Large intestine (tissue), 3 donors: ENCODE measurements around the gene SLC51A. TPM values are rescaled to one million over a fixed set of nuclear protein-coding genes. Genes with fewer than 3 reads are reported as not detected.
"Not testable (repeated sequence)": the region's sequence is repeated elsewhere in the genome, so short reads cannot be mapped to it uniquely, and the experiment has no call there.

Experiments
- DNase-seq, 2 donors: peaks; one replicate each; pipeline versions ENCODE4 v3.0.0 to v3.0.0-alpha.2; 2013
- H3K27ac ChIP-seq: one replicate; pipeline ENCODE4 v1.5.1; 2013; ENCODE audit warnings: low read length
- H3K27me3 ChIP-seq: 2 replicates; pipeline ENCODE4 v1.6.1; 2013; ENCODE audit warnings: low read length; ENCODE audit not compliant: control insufficient read depth, insufficient read depth
- H3K36me3 ChIP-seq: 2 replicates; pipeline ENCODE4 v1.6.1; 2013; ENCODE audit warnings: low read length; ENCODE audit not compliant: control insufficient read depth, insufficient read depth
- H3K4me1 ChIP-seq: one replicate; pipeline ENCODE4 v1.6.1; 2013; ENCODE audit warnings: low read length; ENCODE audit not compliant: control insufficient read depth, insufficient read depth
- H3K4me3 ChIP-seq: one replicate; pipeline ENCODE4 v1.5.1; 2013; ENCODE audit warnings: low read length
- H3K9me3 ChIP-seq: one replicate; pipeline ENCODE4 v1.6.1; 2013; ENCODE audit warnings: mild to moderate bottlenecking, low read depth, low read length, moderate library complexity; ENCODE audit not compliant: control insufficient read depth
- WGBS: methylation state at CpG from one replicate; pipeline ENCODE4 v1.1.5; 2013; ENCODE audit warnings: low lambda C conversion rate; ENCODE audit not compliant: insufficient coverage; 5-methylcytosine and 5-hydroxymethylcytosine counted together
- polyA plus RNA-seq: library from polyadenylated mRNA; unstranded; fragments of 120-200 nt; gene quantifications from one replicate; pipeline ENCODE4 v1.2.1, GENCODE V29; 2013

SLC51A gene
- polyA plus RNA-seq, 1 donor, result 29.6 TPM

DNA sequence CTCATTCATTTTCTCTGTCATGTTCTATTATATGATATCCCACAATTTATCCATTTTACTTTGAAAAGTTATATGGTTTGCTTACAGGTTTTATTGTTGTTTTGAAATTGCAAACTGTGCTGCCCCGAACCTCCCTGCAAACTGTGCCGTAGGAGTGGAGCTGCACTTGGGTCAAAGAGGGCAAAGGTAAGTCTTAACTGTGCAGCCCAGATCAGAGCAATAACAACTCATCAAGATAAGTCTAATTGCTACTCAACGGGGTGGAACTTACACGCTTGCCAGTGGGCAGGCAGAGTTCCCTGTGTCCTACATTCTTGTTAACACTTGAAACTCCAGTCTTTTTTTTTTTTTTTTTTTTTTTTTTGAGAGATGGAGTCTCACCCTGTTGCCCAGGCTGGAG is 38.4 kb upstream of the SLC51A start:
- peak; percentile 57 to 80 for DNase-seq
- Histone ChIP-seq H3K4me1 (peaks cover 26% of the 10 kb centered on the region), H3K4me3 (no peak overlapping the region), H3K9me3 (no peaks in the 10 kb centered on the region), H3K36me3 (no peaks in the 10 kb centered on the region), H3K27me3 (no peaks in the 10 kb centered on the region), H3K27ac (peak overlapping the region; percentile 68)
- no CpG with 5 or more reads among the region's 4 CpGs for WGBS

GRCh38 chr3:196178993-196179379 is 37.3 kb upstream of the SLC51A start:
- H3K4me1 ChIP-seq, result peaks cover 32% of the 10 kb centered on the region
- H3K27me3 ChIP-seq, result no peaks in the 10 kb centered on the region
- no peak overlapping the region for H3K4me3 ChIP-seq
- H3K9me3 ChIP-seq, result no peaks in the 10 kb centered on the region
- peak overlapping the region; percentile 68 for H3K27ac ChIP-seq
- no peaks in the 10 kb centered on the region for H3K36me3 ChIP-seq
- 61% methylated on average over 4 of the region's 6 CpGs for WGBS
- DNase-seq, result no peak

DNA sequence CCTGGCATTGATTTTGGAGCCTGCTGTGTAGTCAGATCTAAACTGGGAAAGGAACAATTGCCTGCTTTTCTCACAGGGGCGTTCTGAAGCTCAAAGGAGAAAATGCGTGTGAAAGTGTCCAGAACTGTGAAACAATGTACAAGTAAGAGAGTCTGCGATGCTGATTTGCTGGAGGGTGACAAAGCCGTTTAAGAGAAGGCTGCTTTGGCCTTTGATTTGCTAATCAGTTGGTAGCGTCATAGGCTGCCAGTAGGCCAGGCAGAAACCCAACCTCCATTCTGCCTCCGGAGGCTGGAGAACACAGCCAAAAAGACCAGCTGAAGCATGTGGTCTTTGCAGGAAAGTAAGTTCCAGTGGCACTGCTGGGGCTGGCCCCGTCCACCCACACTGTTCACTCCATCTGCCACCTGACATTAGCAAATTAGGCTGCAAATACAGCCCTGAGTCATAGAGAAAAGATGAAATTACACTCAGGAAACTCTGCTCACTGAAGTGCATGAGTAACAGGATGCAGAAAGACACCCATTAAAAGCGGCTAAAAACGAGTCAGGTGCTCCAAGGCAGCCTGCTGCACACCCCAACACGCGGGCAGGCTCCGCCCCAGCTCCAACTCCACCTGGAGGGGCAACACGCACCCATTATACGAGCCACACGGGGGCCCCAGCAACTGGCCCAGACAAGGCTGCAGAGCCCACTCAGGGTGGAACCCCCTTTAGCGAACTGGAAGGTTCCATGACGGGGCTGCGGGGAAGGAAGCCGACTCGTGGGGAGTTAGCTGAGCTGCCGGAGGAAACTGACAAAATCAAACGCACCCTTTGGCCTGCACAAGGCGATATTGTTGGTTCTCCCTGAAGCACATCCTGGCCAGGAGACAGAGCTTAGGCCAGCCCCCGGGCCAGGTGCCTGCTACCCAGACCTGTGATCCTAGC is 36.7 kb upstream of the SLC51A start:
- H3K36me3 ChIP-seq, result no peaks in the 10 kb centered on the region
- H3K27me3 ChIP-seq, result no peaks in the 10 kb centered on the region
- peak overlapping the region; percentile 57 for H3K27ac ChIP-seq
- no peaks in the 10 kb centered on the region for H3K9me3 ChIP-seq
- peaks cover 32% of the 10 kb centered on the region for H3K4me1 ChIP-seq
- WGBS, result no CpG with 5 or more reads among the region's 24 CpGs
- no peak overlapping the region for H3K4me3 ChIP-seq
- peak in 1 of 2 donors; percentile 45 for DNase-seq

DNA sequence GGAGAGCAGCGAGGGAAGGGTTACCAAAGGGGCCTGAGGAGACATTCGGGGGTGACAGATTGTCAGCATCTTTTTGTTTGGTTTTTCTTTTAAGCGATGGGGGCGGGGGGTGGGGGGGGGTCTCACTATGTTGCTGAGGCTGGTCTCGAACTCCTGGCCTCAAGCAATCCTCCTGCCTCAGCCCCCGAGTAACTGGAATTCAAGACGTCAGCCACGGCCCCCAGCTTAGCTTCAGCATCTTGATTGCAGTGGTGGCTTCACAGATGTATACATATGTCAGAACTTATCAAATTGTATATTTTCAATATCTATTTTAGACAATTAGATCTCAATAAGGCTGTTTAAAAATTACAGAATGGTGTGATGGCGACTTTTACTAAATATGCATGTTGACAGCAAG is 36.0 kb upstream of the SLC51A start:
- Histone ChIP-seq H3K4me3 (no peak overlapping the region), H3K27ac (no peak overlapping the region), H3K4me1 (peaks cover 32% of the 10 kb centered on the region), H3K9me3 (peaks cover 4% of the 10 kb centered on the region), H3K27me3 (no peaks in the 10 kb centered on the region), H3K36me3 (no peaks in the 10 kb centered on the region)
- WGBS, result 93% methylated on average over 3 of the region's 9 CpGs
- DNase-seq, result no peak

- WGBS, result no CpG with 5 or more reads among the region's 10 CpGs
- no peak overlapping the region for H3K27ac ChIP-seq
- peaks cover 4% of the 10 kb centered on the region for H3K9me3 ChIP-seq
- H3K36me3 ChIP-seq, result no peaks in the 10 kb centered on the region
- no peak for DNase-seq
- H3K4me3 ChIP-seq, result no peak overlapping the region
- peaks cover 32% of the 10 kb centered on the region for H3K4me1 ChIP-seq
- no peaks in the 10 kb centered on the region for H3K27me3 ChIP-seq
These were observed 35.2 kb upstream of the SLC51A start for GRCh38 chr3:196181127-196181546.

DNA sequence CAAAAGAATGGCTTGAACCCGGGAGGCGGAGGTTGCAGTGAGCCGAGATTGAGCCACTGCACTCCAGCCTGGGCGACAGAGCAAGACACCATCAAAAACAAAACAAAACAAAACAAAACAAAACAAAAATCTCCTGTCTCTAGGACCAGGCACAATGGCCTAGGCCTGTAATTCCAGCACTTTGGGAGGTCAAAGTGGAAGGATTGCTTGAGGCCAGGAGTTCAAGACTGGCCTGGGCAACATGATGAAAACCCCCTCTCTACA is 32.2 kb upstream of the SLC51A start:
- not testable (repeated sequence) for H3K27ac ChIP-seq, H3K4me3 ChIP-seq, H3K27me3 ChIP-seq, DNase-seq, H3K9me3 ChIP-seq, H3K36me3 ChIP-seq
- H3K4me1 ChIP-seq, result peaks cover 18% of the 10 kb centered on the region
- no CpG with 5 or more reads among the region's 4 CpGs for WGBS

DNA sequence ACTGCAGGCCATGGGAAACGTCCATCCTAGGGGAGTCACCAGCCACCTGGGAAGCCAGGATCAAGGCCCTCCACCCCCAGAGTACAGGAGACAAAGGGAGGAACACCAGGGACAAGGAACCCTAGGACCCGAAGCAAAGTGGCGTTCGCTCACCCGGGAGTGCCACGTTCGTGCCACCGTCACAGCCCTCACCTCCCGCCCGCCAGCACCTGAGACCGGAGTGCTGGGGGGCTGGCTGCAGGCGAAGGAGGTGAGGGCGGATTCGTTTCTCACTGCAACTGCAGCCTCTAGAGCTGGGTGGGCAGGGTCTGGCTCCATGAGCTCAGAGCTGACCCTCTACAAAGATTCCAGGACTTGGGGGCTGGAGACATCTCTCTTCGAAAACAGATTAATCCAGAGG is 31.5 kb upstream of the SLC51A start:
- peaks cover 14% of the 10 kb centered on the region for H3K4me1 ChIP-seq
- no peaks in the 10 kb centered on the region for H3K27me3 ChIP-seq
- peaks cover 4% of the 10 kb centered on the region for H3K9me3 ChIP-seq
- no peak for DNase-seq
- H3K4me3 ChIP-seq, result no peak overlapping the region
- whole genome bisulfite sequencing, result no CpG with 5 or more reads among the region's 15 CpGs
- no peaks in the 10 kb centered on the region for H3K36me3 ChIP-seq
- no peak overlapping the region for H3K27ac ChIP-seq

- WGBS, result 90% methylated on average over 2 of the region's 31 CpGs
- Histone ChIP-seq H3K9me3 (peaks cover 4% of the 10 kb centered on the region), H3K4me1 (peaks cover 11% of the 10 kb centered on the region), H3K27me3 (no peaks in the 10 kb centered on the region), H3K27ac (peak overlapping the region; percentile 39), H3K36me3 (no peaks in the 10 kb centered on the region), H3K4me3 (no peak overlapping the region)
- peak in 1 of 2 donors; percentile 24 for DNase-seq
These were observed 29.4 kb upstream of the SLC51A start for GRCh38 chr3:196186651-196187573.

DNA sequence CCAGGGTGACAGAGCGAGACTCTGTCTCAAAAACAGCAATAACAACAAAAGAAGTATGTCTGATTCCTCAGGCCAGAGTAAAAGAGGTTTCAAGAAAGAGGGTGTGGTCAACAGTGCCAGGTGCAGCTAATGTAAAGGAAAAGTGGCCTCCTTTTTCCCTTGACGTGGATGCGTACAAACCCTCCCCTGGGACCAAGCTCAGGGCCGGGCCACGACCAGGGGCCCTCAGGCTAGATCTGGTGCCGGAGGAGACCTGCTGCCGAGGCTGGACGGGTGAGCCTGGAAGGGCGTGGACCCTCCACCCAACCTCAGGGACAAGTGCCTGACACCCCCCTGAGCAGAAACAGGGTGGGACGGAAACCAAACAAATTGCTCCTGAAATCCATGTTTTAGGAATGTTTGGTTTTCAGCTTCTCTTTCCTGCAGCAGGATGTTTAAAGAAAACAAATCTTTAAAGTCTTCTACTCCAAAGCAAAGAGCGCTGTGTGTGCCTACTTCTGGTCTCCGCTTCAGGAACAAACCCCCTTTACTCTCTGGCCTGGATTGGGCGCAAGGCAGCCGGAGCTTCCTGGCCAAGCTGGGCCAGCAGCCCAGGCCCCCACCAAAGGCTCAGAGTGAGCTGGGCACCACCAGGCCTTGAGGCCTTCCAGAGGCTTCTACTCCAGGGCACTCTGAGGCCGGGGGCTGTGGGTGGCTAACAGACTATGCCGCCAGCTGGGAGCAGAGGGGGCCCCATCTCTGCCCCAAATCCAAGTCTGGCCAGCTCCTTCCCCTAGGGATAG is 26.6 kb upstream of the SLC51A start:
- Histone ChIP-seq H3K27ac (no peak overlapping the region), H3K36me3 (no peaks in the 10 kb centered on the region), H3K9me3 (peaks cover 3% of the 10 kb centered on the region), H3K4me3 (no peak overlapping the region), H3K27me3 (no peaks in the 10 kb centered on the region), H3K4me1 (peaks cover 28% of the 10 kb centered on the region)
- DNase-seq, result no peak
- WGBS, result no CpG with 5 or more reads among the region's 16 CpGs

GRCh38 chr3:196192036-196192523 is 24.3 kb upstream of the SLC51A start:
- Histone ChIP-seq H3K27me3 (no peaks in the 10 kb centered on the region), H3K4me1 (peaks cover 39% of the 10 kb centered on the region), H3K9me3 (no peaks in the 10 kb centered on the region), H3K36me3 (no peaks in the 10 kb centered on the region), H3K27ac (no peak overlapping the region), H3K4me3 (no peak overlapping the region)
- no CpG with 5 or more reads among the region's 11 CpGs for WGBS
- DNase-seq, result no peak
